Endothelial cell of umbilical vein (primary cell): ENCODE results near the gene ZNF680. TPM values are rescaled to one million over a fixed set of nuclear protein-coding genes. Genes with fewer than 3 reads are reported as not detected.

ENCODE experiments used
- BruUV-seq: library from RNA; stranded (reverse); fragments of 400-500 nt; replicated peaks from 2 replicates; lab custom pipeline; 2021; lab: Mats Ljungman, UMichigan
- CTCF ChIA-PET: fragments of 300-600, 350-600 bp; sonication (Branson Sonifier 250); formaldehyde crosslinking; loops from one replicate; lab custom pipeline; 2021; ENCODE audit warnings: antibody characterized with exemption, inconsistent platforms; lab: Charles Lee
- POLR2A ChIA-PET: fragments of 300-600, 350-600 bp; sonication (Branson Sonifier 250); formaldehyde crosslinking; loops from one replicate; lab custom pipeline; 2021; ENCODE audit warnings: antibody characterized with exemption, inconsistent platforms; lab: Charles Lee
- DNase-seq: peaks from one replicate; pipeline ENCODE4 v3.0.0-alpha.2; 2011; ENCODE audit warnings: low read depth, low spot score
- FAIRE-seq: peaks from 2 replicates; lab custom pipeline; 2011; peaks lifted over from hg19 to GRCh38; lab: Jason Lieb, UNC
- H2AFZ ChIP-seq: 2 replicates; pipeline ENCODE4 v1.6.0; 2012; ENCODE audit warnings: low read depth, low read length, control low read depth, inconsistent platforms
- H3K27ac ChIP-seq: 2 replicates; pipeline ENCODE4 v1.5.1; 2011; ENCODE audit warnings: low read depth, mild to moderate bottlenecking, control low read depth, low read length, moderate library complexity; ENCODE audit not compliant: insufficient read depth
- H3K27me3 ChIP-seq, 2 experiments: 2 replicates each; pipeline versions ENCODE4 v1.6.0 to v1.6.1; 2011; ENCODE audit warnings: low read length in 2 of 2, mixed read lengths in 1 of 2; ENCODE audit not compliant: control insufficient read depth in 2 of 2, insufficient read depth in 2 of 2
- H3K36me3 ChIP-seq, 2 experiments: 2 replicates in 1 of 2; 3 replicates in 1 of 2; pipeline ENCODE4 v1.5.1; 2011; ENCODE audit warnings: low read length in 2 of 2, mild to moderate bottlenecking in 1 of 2, moderate library complexity in 1 of 2; ENCODE audit not compliant: control insufficient read depth in 2 of 2, insufficient read depth in 2 of 2; ENCODE audit errors: extremely low read depth in 1 of 2
- H3K4me1 ChIP-seq: 3 replicates; pipeline ENCODE4 v1.5.1; 2011; ENCODE audit warnings: mild to moderate bottlenecking, low read length; ENCODE audit not compliant: control insufficient read depth, insufficient read depth; ENCODE audit errors: extremely low read depth
- H3K4me2 ChIP-seq: 2 replicates; pipeline ENCODE4 v1.6.1; 2011; ENCODE audit warnings: low read length, control low read depth, mixed read lengths; ENCODE audit not compliant: insufficient read depth
- H3K4me3 ChIP-seq, 3 experiments: fragments of 200-600 bp in 1 of 3; sonication (generic), shearing (Covaris generic) in 1 of 3; replicated peaks in 1 of 3; 2 replicates each; pipeline ENCODE4 v1.5.1; 2011 to 2016; ENCODE audit warnings: control low read depth in 3 of 3, low read length in 3 of 3, mild to moderate bottlenecking in 2 of 3, inconsistent platforms in 1 of 3, low read depth in 1 of 3, moderate library complexity in 1 of 3; ENCODE audit not compliant: insufficient read depth in 1 of 3
- H3K79me2 ChIP-seq: 2 replicates; pipeline ENCODE4 v1.6.0; 2012; ENCODE audit warnings: low read length, inconsistent platforms; ENCODE audit not compliant: control insufficient read depth, insufficient read depth
- H3K9ac ChIP-seq: replicated peaks from 2 replicates; pipeline ENCODE3; 2011; ENCODE audit warnings: low read length, control low read depth; ENCODE audit not compliant: insufficient read depth; ENCODE audit errors: extremely low read depth
- H3K9me1 ChIP-seq: replicated peaks from 3 replicates; pipeline ENCODE4 v1.6.0; 2011; ENCODE audit warnings: mild to moderate bottlenecking, low read length; ENCODE audit not compliant: control insufficient read depth, insufficient read depth; ENCODE audit errors: extremely low read depth
- H3K9me3 ChIP-seq: replicated peaks from 2 replicates; pipeline ENCODE4 v1.5.1; 2012; ENCODE audit warnings: low read length, inconsistent platforms; ENCODE audit not compliant: control insufficient read depth, insufficient read depth
- H4K20me1 ChIP-seq: replicated peaks from 2 replicates; pipeline ENCODE3; 2011; ENCODE audit warnings: mild to moderate bottlenecking, low read length; ENCODE audit not compliant: control insufficient read depth, insufficient read depth; ENCODE audit errors: extremely low read depth
- CTCF ChIP-seq, 2 donors: IDR thresholded peaks; 1 replicate in 1 of 2; 2 replicates in 1 of 2; pipeline ENCODE4 v1.5.1; 2011; ENCODE audit warnings: low read length in 2 of 2, mild to moderate bottlenecking in 2 of 2, moderate library complexity in 2 of 2, control low read depth in 1 of 2, inconsistent platforms in 1 of 2, low read depth in 1 of 2; ENCODE audit not compliant: insufficient read depth in 1 of 2; ENCODE audit errors: extremely low read depth in 1 of 2
- EZH2 ChIP-seq: IDR thresholded peaks from 2 replicates; pipeline ENCODE4 v1.6.1; 2012; ENCODE audit warnings: borderline replicate concordance, low read depth, mild to moderate bottlenecking, moderate library complexity, low read length, inconsistent platforms; ENCODE audit not compliant: severe bottlenecking
- FOS ChIP-seq: IDR thresholded peaks from 2 replicates; pipeline ENCODE4 v1.6.1; 2011; ENCODE audit warnings: mild to moderate bottlenecking, low read length, moderate library complexity, borderline replicate concordance; ENCODE audit not compliant: insufficient read depth
- GATA2 ChIP-seq: IDR thresholded peaks from 2 replicates; pipeline ENCODE4 v1.7.0; 2011; ENCODE audit warnings: low read depth, mild to moderate bottlenecking, moderate library complexity, mixed read lengths, low read length; ENCODE audit not compliant: insufficient read length, insufficient read depth
- JUN ChIP-seq: IDR thresholded peaks from 2 replicates; pipeline ENCODE4 v1.6.1; 2011; ENCODE audit warnings: borderline replicate concordance, low read depth; ENCODE audit not compliant: insufficient read length, insufficient read depth
- MYC ChIP-seq: IDR thresholded peaks from one replicate; pipeline ENCODE4 v1.6.1; 2011; ENCODE audit warnings: mild to moderate bottlenecking, low read depth, low read length
- POLR2A ChIP-seq: IDR thresholded peaks from 2 replicates; pipeline ENCODE4 v1.6.1; 2012; ENCODE audit warnings: low read depth, mild to moderate bottlenecking, control low read depth, low read length
- POLR2AphosphoS5 ChIP-seq: IDR thresholded peaks from 2 replicates; pipeline ENCODE4 v1.6.1; 2012; ENCODE audit warnings: low read depth, mild to moderate bottlenecking, control low read depth, low read length, moderate library complexity; ENCODE audit not compliant: insufficient read depth
- dilution Hi-C: fragments of 300-500 bp; cut with MboI; formaldehyde crosslinking; loops from one replicate; pipeline ENCODE4 v1.15.0; 2019; ENCODE audit warnings: low sequenced_read_pairs; ENCODE audit not compliant: extremely low pct_ligation_motif_present
- intact Hi-C: fragments of 100-400 bp; cut with micrococcal nuclease; formaldehyde crosslinking; loops from one replicate; pipeline ENCODE4 v1.10.0; 2022
- polyA plus RNA-seq, 4 experiments: library from polyadenylated mRNA; depleted of rRNA in 3 of 4; stranded (reverse) in 3 of 4; unstranded in 1 of 4; fragments of >200 nt; gene quantifications; 2 replicates each; pipeline versions ENCODE4 v1.2.1 to v1.2.3, GENCODE V29; 2011 to 2012; ENCODE audit warnings: missing spikeins in 1 of 4
- total RNA-seq: library from RNA; stranded (reverse); gene quantifications from 2 replicates; pipeline ENCODE4 v1.2.3, GENCODE V29; 2021
- TF ChIP-seq, protein P1 (sequence below): IDR thresholded peaks from 2 replicates; pipeline ENCODE4 v1.6.1; 2011; ENCODE audit not compliant: insufficient read depth, insufficient read length

ZNF680 gene
- total and polyA plus RNA-seq, 2 donors (not counting 3 experiments of a cell fraction or from before 2014, with no cell fraction given): 1.0 to 10.8 TPM

GRCh38 chr7:64581391-64581790 is 18.5 kb upstream of the ZNF680 start:
- Histone ChIP-seq H3K4me2 (no peak overlapping the region), H3K36me3 (no peaks in the 10 kb centered on the region), H2AFZ (no peak overlapping the region), H3K79me2 (no peaks in the 10 kb centered on the region), H3K9me1 (no peaks in the 10 kb centered on the region), H4K20me1 (no peaks in the 10 kb centered on the region), H3K4me1 (no peaks in the 10 kb centered on the region), H3K9me3 (no peaks in the 10 kb centered on the region), H3K27me3 (no peaks in the 10 kb centered on the region), H3K9ac (no peak overlapping the region), H3K27ac (no peak overlapping the region), H3K4me3 (no peak overlapping the region)
- FAIRE-seq (no peak), DNase-seq (no peak)
- CTCF ChIA-PET: no interaction called here
- no peak for TF ChIP-seq FOS
- no peak for TF ChIP-seq POLR2AphosphoS5
- no peak for TF ChIP-seq CTCF (IDR thresholded peaks at IDR 0.05; ENCODE audit: extremely low read depth in 1 of 2, insufficient read depth in 1 of 2, low read depth in 1 of 2, low read length in 2 of 2)
- TF ChIP-seq POLR2A: no peak
- no peak for TF ChIP-seq GATA2
- TF ChIP-seq JUN: no peak
- TF ChIP-seq EZH2: no peak
- TF ChIP-seq, protein P1, sequence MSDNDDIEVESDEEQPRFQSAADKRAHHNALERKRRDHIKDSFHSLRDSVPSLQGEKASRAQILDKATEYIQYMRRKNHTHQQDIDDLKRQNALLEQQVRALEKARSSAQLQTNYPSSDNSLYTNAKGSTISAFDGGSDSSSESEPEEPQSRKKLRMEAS: no peak
- no peak for TF ChIP-seq MYC
- dilution Hi-C loops (no loop called here), intact Hi-C loops (no loop called here)
- POLR2A ChIA-PET: no interaction called here
- no TSS peak for BruUV-seq
